Activated CD8-positive, alpha-beta memory T cell treated with anti-CD3 and anti-CD28 coated beads for 1 hour (primary cell): ENCODE measurements around the gene LRP1.

Experiments used
- DNase-seq, 2 donors: peaks; one replicate each; pipeline ENCODE4 v3.0.0-alpha.2; 2020; ENCODE audit warnings: low read depth in 1 of 2; ENCODE audit errors: extremely low read depth in 1 of 2

The LRP1 gene

GRCh38 chr12:57207731-57208630 lies 79.7 kb downstream of the LRP1 start:
- no peak for DNase-seq

- no peak for DNase-seq
Observed at GRCh38 chr12:57208631-57209282, 80.5 kb downstream of the LRP1 start.

GRCh38 chr12:57209916-57210315 lies 81.6 kb downstream of the LRP1 start:
- no peak for DNase-seq

- DNase-seq: no peak
Observed at GRCh38 chr12:57210461-57210860, 82.2 kb downstream of the LRP1 start.

- DNase-seq: no peak
Observed at GRCh38 chr12:57210926-57211692, 82.8 kb downstream of the LRP1 start.

GRCh38 chr12:57211791-57212700 lies 83.8 kb downstream of the LRP1 start:
- DNase-seq: no peak

- no peak for DNase-seq
Observed at GRCh38 chr12:57212701-57213057, 84.4 kb downstream of the LRP1 start.

- DNase-seq: peak; percentile 65 to 71
Observed at GRCh38 chr12:57213058-57213715, 84.9 kb downstream of the LRP1 start.

- no peak for DNase-seq
Observed at GRCh38 chr12:57213763-57214397, 85.6 kb downstream of the LRP1 start.

- DNase-seq: peak in 1 of 2 donors; percentile 47
Observed at GRCh38 chr12:57214398-57214781, 86.1 kb downstream of the LRP1 start.

GRCh38 chr12:57215065-57215464 lies 86.8 kb downstream of the LRP1 start:
- DNase-seq: no peak

- DNase-seq: no peak
Observed at GRCh38 chr12:57215668-57216013, 87.4 kb downstream of the LRP1 start.

- DNase-seq: peak in 1 of 2 donors; percentile 48
Observed at GRCh38 chr12:57216014-57216911, 88.0 kb downstream of the LRP1 start, which contains the start of gene NXPH4. Gene NXPH4 (plus strand): TSS chr12:57216794. CDS start chr12:57216970, 176 bp downstream.

GRCh38 chr12:57216921-57217879 lies 88.9 kb downstream of the LRP1 start:
- no peak for DNase-seq

- DNase-seq: no peak
Observed at GRCh38 chr12:57218030-57218853, 90.0 kb downstream of the LRP1 start.

GRCh38 chr12:57219205-57219992 lies 91.1 kb downstream of the LRP1 start:
- no peak for DNase-seq
